ENCODE data around the gene ZMYND19. TPM values are rescaled to one million over a fixed set of nuclear protein-coding genes. Genes with fewer than 3 reads are reported as not detected.
"Not testable (repeated sequence)": the region's sequence is repeated elsewhere in the genome, so short reads cannot be mapped to it uniquely, and the experiment has no call there.

The ZMYND19 gene
- total RNA-seq, 1 donor from 2014 or later, result 10.3 TPM

DNA sequence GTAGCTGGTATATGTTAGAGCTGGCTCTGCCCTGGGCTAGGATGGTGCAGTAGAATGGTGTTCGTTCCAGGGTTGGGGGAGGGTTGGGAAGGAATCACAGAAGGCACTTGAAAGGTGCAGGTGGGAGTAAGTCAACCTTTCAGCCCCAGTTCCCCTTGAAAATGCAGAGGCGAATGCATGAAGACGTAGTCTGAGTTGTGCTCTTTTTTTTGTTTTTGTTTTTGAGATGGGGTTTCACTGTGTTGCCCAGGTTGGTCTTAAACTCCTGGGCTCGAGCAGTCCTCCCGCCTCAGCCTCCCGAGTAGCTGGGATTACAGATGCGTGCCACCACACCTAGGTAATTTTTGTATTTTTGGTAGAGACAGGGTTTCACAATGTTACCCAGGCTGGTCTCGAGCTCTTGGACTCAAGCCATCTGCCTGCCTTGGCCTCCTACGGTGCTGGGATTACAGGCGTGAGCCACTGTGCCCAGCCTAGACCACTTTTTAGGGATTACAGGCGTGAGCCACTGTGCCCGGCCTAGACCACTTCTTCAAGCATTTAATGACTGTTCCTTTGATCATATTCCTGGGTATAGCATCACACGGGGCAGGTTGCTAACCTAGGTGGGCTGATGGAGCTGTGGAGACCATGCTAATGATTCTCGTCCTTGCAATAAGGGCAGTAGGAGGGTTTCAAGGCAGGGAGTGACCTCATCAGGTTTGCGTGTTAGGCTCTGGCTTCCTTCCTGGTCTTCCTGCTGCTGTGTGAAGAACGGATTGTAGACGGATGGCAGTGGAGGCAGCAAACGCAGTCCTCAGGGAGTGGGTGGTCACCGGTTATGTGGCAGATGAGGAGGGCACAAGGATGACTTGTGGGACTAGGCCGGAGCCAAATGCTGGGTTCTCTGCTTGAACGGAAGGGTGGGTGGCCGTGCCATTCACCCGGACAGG is 42.2 kb upstream of the ZMYND19 start:
- H3K27me3 ChIP-seq, result no peaks in the 10 kb centered on the region
- H3K36me3 ChIP-seq, result no peaks in the 10 kb centered on the region
- DNase-seq (ENCODE audit: extremely low spot score in 2 of 2), result no peak
- TF ChIP-seq CTCF (IDR thresholded peaks at IDR 0.05) (no peak), POLR2AphosphoS5 (IDR thresholded peaks at IDR 0.05; ENCODE audit: insufficient read depth in 1 of 2, low read depth in 1 of 2) (no peak), POLR2A (IDR thresholded peaks at IDR 0.05) (no peak)
- H3K4me1 ChIP-seq, result peaks cover 65% of the 10 kb centered on the region
- no peak overlapping the region for H3K27ac ChIP-seq
- intact Hi-C loops (cut with DNase I), result no loop called here
- H3K9me3 ChIP-seq, result no peaks in the 10 kb centered on the region
- H3K4me3 ChIP-seq, result no peak overlapping the region

- intact Hi-C loops (cut with DNase I), result no loop called here
- no peak for DNase-seq (ENCODE audit: extremely low spot score in 2 of 2)
- Histone ChIP-seq H3K36me3 (no peaks in the 10 kb centered on the region), H3K4me3 (no peak overlapping the region), H3K9me3 (no peaks in the 10 kb centered on the region), H3K27me3 (no peaks in the 10 kb centered on the region), H3K4me1 (peaks cover 65% of the 10 kb centered on the region), H3K27ac (no peak overlapping the region)
- TF ChIP-seq CTCF (IDR thresholded peaks at IDR 0.05), result no peak
- TF ChIP-seq POLR2A (IDR thresholded peaks at IDR 0.05), result no peak
- no peak for TF ChIP-seq POLR2AphosphoS5 (IDR thresholded peaks at IDR 0.05; ENCODE audit: insufficient read depth in 1 of 2, low read depth in 1 of 2)
Observed at GRCh38 chr9:137631345-137632229, 41.3 kb upstream of the ZMYND19 start.

DNA sequence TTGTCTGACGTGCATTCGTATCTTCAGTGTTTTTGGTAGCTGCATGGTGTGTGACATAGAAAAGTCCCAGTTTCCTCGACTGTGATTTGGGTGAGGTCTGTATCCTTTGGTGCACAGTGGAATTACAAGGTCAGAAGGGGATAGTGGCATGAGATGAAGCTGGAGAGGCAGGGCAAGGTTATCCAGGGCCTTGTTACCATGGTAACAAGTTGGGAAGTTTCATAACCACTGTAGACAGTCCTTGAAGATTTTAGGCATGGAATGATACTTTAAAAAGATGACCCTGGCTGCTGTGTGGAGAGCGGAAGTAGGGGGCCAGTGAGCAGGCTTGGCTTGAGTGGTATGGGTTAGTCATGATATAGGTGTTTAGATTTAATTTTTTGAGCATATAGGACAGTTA is 40.4 kb upstream of the ZMYND19 start:
- no peak overlapping the region for H3K27ac ChIP-seq
- no peak for DNase-seq (ENCODE audit: extremely low spot score in 2 of 2)
- TF ChIP-seq POLR2A (IDR thresholded peaks at IDR 0.05) (no peak), POLR2AphosphoS5 (IDR thresholded peaks at IDR 0.05; ENCODE audit: insufficient read depth in 1 of 2, low read depth in 1 of 2) (no peak), CTCF (IDR thresholded peaks at IDR 0.05) (no peak)
- no peaks in the 10 kb centered on the region for H3K9me3 ChIP-seq
- H3K4me3 ChIP-seq, result no peak overlapping the region
- no peaks in the 10 kb centered on the region for H3K27me3 ChIP-seq
- peaks cover 65% of the 10 kb centered on the region for H3K4me1 ChIP-seq
- H3K36me3 ChIP-seq, result no peaks in the 10 kb centered on the region
- intact Hi-C loops (cut with DNase I), result no loop called here

DNA sequence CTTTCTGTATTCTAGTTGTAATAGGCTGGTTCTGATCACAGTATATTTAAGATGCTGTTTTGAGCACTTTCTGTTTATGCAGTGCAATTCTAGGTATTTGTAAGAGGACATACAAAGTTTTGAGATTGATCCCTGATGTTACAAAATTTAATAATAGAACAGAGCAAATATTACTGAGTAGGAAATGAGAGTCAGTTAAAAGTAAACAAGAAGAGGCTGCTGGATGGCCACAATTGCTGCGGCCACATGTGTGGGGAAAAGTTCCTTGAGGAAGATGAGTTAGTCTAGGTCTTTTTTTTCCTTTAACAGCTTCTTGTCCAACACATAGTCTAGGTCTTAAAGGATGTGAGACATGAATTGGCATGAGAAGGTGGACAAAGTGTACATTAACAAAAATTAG is 39.8 kb upstream of the ZMYND19 start:
- peaks cover 67% of the 10 kb centered on the region for H3K4me1 ChIP-seq
- no peak for TF ChIP-seq POLR2A (IDR thresholded peaks at IDR 0.05)
- TF ChIP-seq CTCF (IDR thresholded peaks at IDR 0.05), result no peak
- no peak for TF ChIP-seq POLR2AphosphoS5 (IDR thresholded peaks at IDR 0.05; ENCODE audit: insufficient read depth in 1 of 2, low read depth in 1 of 2)
- intact Hi-C loops (cut with DNase I), result no loop called here
- no peaks in the 10 kb centered on the region for H3K27me3 ChIP-seq
- H3K27ac ChIP-seq, result no peak overlapping the region
- H3K36me3 ChIP-seq, result no peaks in the 10 kb centered on the region
- no peak for DNase-seq (ENCODE audit: extremely low spot score in 2 of 2)
- no peaks in the 10 kb centered on the region for H3K9me3 ChIP-seq
- H3K4me3 ChIP-seq, result no peak overlapping the region

- H3K27me3 ChIP-seq; H3K4me3 ChIP-seq; intact Hi-C loops (cut with DNase I); H3K27ac ChIP-seq; DNase-seq (ENCODE audit: extremely low spot score in 2 of 2); H3K9me3 ChIP-seq; H3K36me3 ChIP-seq: not testable (repeated sequence)
- H3K4me1 ChIP-seq, result peaks cover 57% of the 10 kb centered on the region
Observed at GRCh38 chr9:137627406-137627805, 37.1 kb upstream of the ZMYND19 start.
